GM03348 (cell line): ENCODE data around the gene BNC2.
"Not testable (repeated sequence)": the region's sequence is repeated elsewhere in the genome, so short reads cannot be mapped to it uniquely, and the experiment has no call there.

Source experiments
- DNase-seq: peaks from one replicate; pipeline ENCODE4 v3.0.0; 2012; ENCODE audit warnings: low spot score

Gene BNC2

GRCh38 chr9:16870596-16871335, at the start of gene BNC2:
TSS of gene BNC2 (minus strand) at chr9:16870670. CDS start at chr9:16870648, 22 bp downstream.
- peak; percentile 84 for DNase-seq

- no peak for DNase-seq
These were observed 48.5 kb upstream of the BNC2 start for GRCh38 chr9:16918920-16919319.

- DNase-seq, result peak; percentile 40
These were observed 44.8 kb upstream of the BNC2 start for GRCh38 chr9:16915126-16915831.

- no peak for DNase-seq
These were observed 41.7 kb upstream of the BNC2 start for GRCh38 chr9:16912197-16912596.

- not testable (repeated sequence) for DNase-seq
These were observed 37.7 kb upstream of the BNC2 start for GRCh38 chr9:16908206-16908605.

- no peak for DNase-seq
These were observed 34.2 kb upstream of the BNC2 start for GRCh38 chr9:16904655-16905054.

- peak; percentile 11 for DNase-seq
These were observed 31.1 kb upstream of the BNC2 start for GRCh38 chr9:16901590-16901989.

- DNase-seq, result no peak
These were observed 29.1 kb upstream of the BNC2 start for GRCh38 chr9:16899606-16900005.

- no peak for DNase-seq
These were observed 28.0 kb upstream of the BNC2 start for GRCh38 chr9:16898464-16898863.

- no peak for DNase-seq
These were observed 18.1 kb upstream of the BNC2 start for GRCh38 chr9:16888594-16888993.

GRCh38 chr9:16885931-16886330, 15.5 kb upstream of the BNC2 start:
- DNase-seq, result no peak

- peak; percentile 8 for DNase-seq
These were observed 14.6 kb upstream of the BNC2 start for GRCh38 chr9:16884952-16885513.

GRCh38 chr9:16884373-16884772, 13.9 kb upstream of the BNC2 start:
- no peak for DNase-seq

- no peak for DNase-seq
These were observed 13.1 kb upstream of the BNC2 start for GRCh38 chr9:16883586-16883985.

GRCh38 chr9:16882440-16882839, 12.0 kb upstream of the BNC2 start:
- DNase-seq, result not testable (repeated sequence)

- no peak for DNase-seq
These were observed 8.9 kb upstream of the BNC2 start for GRCh38 chr9:16879416-16879815.

GRCh38 chr9:16877256-16877655, 6.8 kb upstream of the BNC2 start:
- no peak for DNase-seq

GRCh38 chr9:16873126-16873802, 2.8 kb upstream of the BNC2 start:
- peak; percentile 47 for DNase-seq

GRCh38 chr9:16871336-16872151, 1.1 kb upstream of the BNC2 start:
- peak; percentile 82 for DNase-seq

GRCh38 chr9:16869882-16870595, 431 bp downstream of the BNC2 start:
- DNase-seq, result peak; percentile 57
